ENCODE data around the gene PLA2G4F.
"Not testable (repeated sequence)": the region's sequence is repeated elsewhere in the genome, so short reads cannot be mapped to it uniquely, and the experiment has no call there.

DNA sequence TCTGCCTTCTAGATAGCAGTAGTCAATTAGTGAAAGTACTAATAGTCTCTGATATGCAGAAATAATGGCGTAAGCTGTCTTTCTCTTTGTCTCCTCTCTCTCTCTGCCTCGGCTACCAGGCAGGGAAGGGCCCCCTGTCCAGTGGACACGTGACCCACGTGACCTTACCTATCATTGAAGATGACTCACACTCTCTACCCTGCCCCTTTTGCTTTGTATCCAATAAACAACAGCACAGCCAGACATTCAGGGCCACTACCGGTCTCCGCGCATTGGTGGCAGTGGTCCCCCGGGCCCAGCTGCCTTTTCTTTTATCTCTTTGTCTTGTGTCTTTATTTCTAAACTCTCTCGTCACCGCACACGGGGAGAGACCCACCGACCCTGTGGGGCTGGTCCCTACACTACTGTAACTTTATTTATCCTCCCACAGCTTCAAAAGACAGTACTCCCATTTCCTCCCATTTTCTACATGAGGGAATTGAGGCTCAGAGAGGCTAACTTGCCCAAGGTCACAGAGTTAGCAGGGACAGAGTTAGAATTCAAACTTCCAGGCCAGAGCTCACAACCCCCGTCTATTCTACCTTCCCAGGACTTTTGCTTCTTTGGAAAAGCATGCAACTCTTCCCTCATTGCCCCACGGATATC is 64.6 kb downstream of the PLA2G4F start:
- not testable (repeated sequence) for TF ChIP-seq POLR2A (IDR thresholded peaks at IDR 0.05; ENCODE audit: low read length); GATA1 (IDR thresholded peaks at IDR 0.05; ENCODE audit: low read depth, low read length)
